GM12873 (cell line): Measurements from ENCODE around the gene TDRD3.

Experiments used
- CTCF ChIP-seq: IDR thresholded peaks from 2 replicates; pipeline ENCODE4 v1.5.1; 2012; ENCODE audit warnings: low read depth, mild to moderate bottlenecking, moderate library complexity, low read length, control low read depth; ENCODE audit not compliant: insufficient read depth; ENCODE audit errors: missing control alignments

Gene TDRD3

DNA sequence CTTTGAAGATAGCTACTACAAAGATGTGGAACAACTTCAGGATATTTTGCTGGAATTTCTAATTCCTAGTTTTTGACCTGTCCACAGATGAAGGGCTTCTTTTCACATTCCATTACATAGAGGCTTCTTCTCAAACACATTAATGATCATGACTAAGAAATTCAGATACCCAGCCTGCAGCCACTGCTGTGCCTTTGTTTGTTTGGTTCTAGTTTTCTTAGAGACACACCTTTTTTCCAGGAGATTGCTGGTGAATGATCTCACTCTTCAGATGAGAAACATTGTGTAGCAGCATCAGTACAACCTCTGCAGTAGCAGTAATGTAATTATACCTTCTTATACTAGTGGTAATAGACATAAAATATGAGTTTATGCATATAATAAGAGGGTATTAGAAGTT, 5.0 kb downstream of the TDRD3 start:
- TF ChIP-seq CTCF = no peak

GRCh38 chr13:60407095-60407494, 10.1 kb downstream of the TDRD3 start:
- no peak for TF ChIP-seq CTCF

- TF ChIP-seq CTCF = no peak
These were observed 13.3 kb downstream of the TDRD3 start for GRCh38 chr13:60410299-60410698.

DNA sequence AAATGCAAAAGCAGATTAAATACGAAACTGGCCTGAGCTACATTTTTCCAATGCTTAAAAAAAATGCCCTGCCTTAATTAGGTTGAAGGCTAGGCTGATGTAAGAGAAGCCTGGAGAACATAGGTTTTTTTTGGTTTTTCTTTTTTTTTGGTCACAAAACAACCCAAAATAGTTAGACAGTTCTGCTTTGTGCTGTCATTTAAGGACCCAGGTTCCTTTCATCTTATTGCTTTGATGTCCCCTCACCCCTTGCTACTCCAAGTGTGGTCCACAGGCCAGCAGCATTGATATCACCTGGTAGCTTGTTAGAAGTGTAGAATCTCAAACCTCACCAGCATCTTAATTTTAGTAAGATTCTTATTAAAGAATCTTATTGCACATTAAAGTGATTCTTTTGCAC, 14.4 kb downstream of the TDRD3 start:
- TF ChIP-seq CTCF = no peak

DNA sequence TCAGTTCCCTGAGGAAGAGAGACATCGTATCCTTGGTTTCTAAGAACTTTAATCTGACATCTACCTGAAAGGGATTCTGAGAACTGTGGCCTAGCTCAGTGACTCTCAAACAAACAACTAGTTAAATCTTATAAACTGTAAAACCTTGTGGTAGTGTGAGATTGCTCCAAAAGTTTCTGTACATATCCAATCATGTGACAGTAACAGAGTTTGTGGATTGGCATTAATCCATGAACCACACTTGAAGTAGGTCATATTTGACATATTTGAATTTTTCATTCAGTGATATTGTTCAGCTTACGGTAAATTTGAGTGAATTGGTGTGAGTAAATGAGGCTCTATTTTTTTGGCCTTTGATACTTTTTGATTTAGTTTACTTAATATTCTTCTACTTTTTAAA, 15.0 kb downstream of the TDRD3 start:
- TF ChIP-seq CTCF = no peak

GRCh38 chr13:60412909-60413616, 16.0 kb downstream of the TDRD3 start:
- no peak for TF ChIP-seq CTCF

- TF ChIP-seq CTCF = no peak
These were observed 17.2 kb downstream of the TDRD3 start for GRCh38 chr13:60414177-60414576.

- TF ChIP-seq CTCF = no peak
These were observed 20.7 kb downstream of the TDRD3 start for GRCh38 chr13:60417734-60418133.
